HG02938 (cell line): ENCODE data around the gene WNT10A.
A peak's percentile ranks its signal among the peaks of the same experiment; 100 is the strongest.

ENCODE experiments used
- ATAC-seq: cut with Tn5 transposase; IDR thresholded peaks from one replicate; pipeline ENCODE4 v1.9.1; 2021; ENCODE audit warnings: mild to moderate bottlenecking, moderate library complexity; ENCODE audit not compliant: unreplicated experiment

Gene WNT10A

DNA sequence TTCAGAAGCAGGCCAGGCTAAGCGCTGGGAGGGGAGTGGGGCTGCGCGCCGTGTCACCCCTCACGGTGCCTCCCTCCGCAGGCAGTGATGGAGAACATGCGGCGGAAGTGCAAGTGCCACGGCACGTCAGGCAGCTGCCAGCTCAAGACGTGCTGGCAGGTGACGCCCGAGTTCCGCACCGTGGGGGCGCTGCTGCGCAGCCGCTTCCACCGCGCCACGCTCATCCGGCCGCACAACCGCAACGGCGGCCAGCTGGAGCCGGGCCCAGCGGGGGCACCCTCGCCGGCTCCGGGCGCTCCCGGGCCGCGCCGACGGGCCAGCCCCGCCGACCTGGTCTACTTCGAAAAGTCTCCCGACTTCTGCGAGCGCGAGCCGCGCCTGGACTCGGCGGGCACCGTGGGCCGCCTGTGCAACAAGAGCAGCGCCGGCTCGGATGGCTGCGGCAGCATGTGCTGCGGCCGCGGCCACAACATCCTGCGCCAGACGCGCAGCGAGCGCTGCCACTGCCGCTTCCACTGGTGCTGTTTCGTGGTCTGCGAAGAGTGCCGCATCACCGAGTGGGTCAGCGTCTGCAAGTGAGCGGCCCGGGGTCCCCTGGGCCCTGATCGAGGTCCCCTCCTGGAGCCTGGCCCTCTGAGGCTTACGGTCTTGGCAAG is 12.2 kb downstream of the WNT10A start:
- ATAC-seq, result peak; percentile 35

DNA sequence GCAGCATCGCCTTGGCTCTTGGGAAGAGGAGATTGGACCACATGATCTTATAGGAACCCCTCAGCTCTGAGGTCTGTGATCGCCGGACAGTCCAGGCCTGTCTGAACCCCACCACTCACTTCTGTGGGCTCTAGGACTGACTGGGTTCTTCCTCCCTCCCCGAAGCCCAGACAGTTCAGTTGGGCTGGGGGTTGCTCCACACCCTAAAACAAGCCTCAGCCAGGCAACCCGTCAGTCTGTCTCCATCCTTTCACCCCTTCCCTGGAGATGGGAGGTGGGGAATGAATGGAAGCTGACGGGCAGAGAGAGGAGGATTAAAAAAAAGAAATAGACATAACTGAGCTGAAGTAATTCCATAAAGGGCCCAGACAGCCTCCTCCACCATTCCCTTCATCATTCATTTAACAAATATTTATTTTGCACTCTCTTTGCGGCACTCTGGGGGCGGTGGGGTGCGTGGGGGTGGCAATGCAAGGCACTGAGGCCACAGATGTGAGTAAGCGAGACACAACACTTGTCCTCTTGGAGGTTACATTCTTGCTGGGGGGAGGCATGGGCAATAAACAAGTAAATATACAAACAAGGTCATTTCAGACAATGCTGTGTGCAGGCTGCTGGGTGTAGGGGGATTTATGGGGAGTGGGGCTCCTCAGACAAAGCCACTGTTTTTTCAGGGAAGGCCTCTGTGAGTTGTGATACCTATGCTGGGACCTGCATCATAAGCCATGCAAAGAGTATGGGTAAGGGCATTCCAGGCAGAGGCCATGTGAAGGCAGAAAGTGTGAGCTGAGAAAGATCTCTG is 12.9 kb downstream of the WNT10A start:
- ATAC-seq, result no peak

DNA sequence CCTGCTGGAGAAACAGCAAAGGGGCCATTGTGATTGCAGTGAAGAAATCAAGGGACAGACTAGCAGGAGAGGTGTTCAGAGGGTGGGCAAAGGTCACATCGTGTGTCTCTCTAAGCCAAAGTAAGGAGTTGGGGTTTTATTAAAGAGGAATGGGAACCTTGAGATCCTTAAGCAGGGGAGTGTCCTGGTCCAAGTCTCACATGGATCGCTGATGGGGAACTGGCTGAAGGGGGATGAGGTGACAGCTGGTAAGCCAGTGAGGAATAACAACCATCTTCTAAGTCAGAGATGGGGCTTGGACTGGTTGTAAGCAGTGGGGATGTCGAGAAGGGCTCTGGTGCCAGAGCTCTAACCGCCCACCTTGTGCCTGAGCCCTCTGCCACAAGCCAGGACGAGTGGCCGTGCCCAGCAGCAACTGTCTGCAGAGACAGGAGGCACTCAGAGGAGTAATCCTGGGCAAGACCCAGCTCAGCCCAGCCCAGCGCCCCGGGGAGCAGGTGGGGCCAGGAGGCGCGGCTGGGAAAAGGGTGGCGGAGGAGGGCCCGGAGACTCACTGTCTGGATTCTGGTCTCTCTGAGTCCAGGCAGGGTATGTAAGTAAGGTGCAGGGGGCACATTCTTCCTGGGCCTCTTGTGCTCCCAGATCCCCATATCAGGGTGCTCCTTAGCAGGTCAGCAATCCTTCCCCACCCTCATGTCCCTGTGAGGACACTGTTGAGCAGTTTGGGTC is 13.7 kb downstream of the WNT10A start:
- ATAC-seq, result no peak

DNA sequence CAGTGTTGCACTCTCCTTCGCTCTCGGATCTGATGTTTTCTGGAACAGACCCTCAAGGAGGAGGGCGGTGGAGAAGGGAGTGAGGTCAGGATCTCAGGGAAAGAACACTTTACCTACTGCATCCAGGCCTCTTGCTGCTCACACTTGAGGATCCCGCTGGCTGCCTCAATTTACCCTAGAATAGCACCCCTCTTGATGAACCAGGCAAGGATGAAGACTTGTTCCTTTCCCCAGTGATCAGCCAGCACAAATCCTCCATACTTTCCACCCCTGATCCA is 14.2 kb downstream of the WNT10A start:
- no peak for ATAC-seq

DNA sequence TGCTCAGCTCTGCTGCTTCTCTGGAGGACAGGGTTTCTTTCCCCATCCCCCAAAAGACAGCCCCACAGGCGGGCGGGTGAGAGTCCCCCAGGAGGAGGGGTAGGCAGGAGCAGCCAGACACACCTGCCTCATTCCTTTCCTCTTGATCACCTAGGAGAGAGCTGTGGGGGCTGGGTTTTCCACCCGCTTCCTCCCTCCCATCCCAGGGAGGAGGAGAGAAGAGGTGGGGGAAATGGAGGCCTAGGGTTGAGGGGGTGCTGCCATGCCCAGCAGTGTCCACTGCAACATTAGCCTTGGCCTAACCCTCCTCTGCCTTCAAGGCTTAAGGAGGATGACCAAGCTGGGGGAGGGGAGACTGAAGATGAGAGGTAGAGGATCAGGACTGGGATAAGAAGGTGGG is 14.7 kb downstream of the WNT10A start:
- no peak for ATAC-seq

DNA sequence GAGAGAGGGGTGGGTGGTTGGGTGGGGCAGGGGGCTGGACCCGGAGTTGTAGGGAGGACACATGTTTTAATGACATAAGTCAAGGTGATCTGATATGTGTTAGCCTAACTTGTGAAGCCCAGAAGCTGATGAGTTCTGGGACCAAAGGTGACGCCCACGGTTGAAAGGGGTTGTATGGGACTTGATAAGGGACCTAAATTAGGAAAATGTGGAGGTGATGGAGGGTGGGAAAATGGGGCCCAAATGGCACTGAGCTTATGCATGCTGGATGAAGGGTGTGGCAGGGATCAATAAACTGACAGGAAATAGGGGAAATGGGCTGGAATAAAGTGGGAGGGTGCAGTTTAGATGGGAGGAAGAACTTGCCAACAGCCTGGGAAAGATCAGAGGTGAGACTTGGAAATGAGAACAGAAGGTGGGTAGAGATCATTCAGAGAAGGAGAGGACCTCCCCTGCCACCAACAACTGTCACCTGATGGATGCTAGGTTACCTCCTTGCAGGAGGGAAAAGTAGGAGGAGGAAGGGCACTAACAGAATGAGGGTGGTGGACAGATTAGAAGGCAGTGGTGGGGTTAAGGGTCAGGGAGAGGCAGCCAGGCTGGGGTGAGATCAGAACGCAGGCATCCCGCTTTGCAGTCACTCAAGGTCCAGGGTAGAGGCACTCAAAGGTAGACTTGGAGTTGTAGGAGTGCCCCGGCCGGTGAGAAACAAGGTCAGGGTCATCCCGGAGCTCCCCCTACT is 15.3 kb downstream of the WNT10A start:
- ATAC-seq, result peak; percentile 17

DNA sequence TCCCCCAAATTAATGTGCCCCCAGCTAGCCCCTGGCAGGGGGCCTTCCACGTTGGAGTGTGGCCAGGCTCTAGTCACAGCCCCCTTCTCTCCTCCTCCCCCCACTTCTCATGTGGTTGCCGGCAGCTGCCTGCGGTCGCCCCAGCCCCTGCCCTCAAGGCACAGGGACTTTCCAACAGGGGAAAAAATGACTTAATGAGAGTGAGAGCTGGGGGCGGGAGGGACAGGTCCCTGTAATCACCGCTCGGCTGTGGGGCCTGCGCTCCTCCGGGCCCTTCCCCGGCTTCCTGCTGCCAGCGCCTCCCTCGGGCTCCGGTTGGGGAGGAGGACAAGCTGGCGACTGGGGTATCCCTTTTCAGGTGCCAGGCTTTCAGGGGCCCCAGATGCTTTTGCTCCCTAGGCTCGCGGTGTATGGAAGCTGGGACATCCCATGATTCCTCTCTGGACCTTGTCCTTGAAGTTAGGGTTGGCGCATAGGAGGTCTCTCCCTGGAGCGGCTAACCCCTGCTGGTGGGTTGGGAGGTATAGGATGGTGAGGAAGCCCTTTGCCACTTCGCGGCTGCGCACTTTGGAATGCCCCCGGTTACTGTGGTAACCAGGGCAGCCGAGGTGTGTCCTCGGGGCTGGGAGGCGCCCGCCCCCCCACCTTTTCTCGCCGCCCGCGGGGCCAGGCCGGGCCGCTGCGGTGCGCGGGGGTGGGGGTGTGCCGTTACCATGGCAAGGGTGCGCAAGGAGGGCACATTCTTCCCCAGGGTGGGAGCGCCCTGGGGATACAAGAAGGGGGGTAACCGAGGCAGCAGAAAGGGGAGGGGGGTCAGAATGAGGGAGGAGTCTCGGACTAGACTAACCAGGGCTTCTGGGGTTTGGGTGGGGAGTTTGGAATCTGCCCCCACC is 16.1 kb downstream of the WNT10A start:
- ATAC-seq, result peak; percentile 67

DNA sequence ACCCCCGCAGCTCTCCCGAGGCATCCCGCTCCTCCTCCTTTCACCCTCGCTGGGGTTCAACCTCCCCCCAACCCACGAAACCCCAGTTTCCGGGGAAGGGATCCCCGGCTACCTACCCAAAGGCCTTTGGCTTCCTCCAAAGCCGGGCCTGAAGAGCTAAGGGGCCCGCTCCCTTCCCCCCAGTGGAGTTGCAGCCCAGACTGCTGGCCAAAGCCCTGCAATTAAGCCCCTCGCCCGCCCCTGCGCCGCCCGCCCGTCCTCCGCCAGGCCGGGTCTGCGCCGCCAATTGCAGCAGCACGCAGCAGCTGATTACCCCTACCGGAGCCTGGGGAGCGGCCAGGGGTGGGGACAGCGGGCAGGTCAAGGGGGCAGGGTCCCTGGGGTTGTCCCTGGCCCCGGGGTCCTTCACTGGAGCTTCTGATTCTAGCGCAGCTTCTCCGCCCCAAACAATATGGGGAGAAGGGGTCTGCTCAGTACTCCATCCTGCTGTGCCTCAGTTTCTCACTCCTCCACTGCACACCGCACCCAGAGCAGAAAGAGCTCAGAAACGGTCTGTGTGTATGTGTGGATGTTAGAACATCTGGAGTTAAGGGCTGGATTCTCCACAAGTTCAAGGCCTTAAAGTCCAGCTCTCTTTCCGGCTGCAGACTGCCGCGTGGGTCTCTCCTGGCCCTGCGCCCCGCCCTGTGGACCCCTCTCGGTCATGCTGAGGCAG is 16.9 kb downstream of the WNT10A start:
- ATAC-seq, result no peak

DNA sequence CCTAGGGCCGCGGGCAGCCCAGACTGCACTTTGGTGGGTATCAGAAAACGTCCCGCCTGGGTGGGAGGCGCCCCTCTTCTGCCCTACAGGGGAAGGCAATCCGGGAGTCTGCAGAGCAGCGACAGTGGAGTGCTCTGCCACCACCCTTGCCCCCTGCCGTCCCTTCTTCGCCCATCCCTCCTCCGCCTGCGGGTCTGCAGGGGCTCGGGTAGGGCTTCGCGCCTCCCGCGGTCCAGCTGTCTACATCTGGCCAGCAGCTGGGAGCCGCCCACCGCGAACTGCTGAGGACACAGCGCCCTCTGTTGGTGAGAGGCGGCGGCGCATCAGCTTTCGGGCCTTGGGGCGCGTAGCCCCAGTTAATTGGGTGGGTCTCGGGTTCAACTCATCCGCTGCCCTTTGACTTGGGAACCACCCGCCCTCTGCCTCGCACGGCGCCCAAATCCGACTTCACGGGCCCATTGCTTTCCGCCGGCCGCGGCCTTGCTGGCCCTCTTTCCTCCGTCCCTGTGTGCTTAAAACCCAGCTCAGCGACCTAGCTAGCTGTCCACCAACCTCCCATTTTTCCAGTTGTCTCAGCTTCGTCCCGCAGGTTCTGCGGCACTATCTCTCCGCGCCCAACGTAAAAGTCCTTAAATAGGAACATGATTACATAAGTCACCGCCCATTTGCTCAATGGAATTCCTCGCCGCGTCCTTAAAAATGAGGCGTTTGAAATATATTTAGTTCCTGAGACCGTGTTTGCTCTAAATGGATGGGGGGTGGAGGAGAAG is 17.6 kb downstream of the WNT10A start:
- peak; percentile 35 for ATAC-seq

DNA sequence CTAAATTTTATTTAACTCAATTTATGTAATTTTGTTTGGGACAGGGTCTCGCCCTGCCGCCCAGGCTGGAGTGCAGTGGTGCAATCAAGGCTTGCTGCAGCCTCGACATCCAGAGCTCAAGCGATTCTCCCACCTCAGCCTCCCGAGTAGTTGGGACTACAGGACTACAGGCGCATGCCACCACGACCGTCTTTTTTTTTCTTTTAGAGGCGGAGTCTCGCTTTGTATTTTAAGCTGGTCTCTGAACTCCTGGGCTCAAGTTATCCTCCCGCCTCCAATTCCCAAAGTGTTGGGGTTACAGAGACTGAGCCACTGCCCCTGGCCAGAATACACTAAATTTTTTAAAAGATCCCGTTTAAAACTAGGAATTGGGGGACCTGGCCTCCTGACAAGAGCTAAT is 18.5 kb downstream of the WNT10A start:
- ATAC-seq, result no peak

DNA sequence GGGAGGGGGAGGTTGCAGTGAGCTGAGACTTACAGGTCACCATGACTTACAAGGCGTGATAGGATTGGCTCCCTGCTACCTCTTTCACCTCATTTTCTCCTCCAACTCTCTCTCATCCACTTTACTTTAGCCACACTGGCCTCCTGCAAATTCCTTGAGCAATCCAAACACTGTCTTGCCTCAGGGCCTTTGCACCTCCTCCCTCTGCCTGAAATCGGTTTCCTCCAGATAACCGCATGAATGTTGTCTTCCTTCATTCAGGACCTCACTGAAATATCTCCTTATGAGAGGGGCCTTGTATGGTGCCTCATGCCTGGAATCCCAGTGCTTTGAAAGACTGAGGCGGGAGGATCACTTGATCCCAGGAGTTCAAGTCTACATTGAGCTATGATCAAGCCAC is 21.8 kb downstream of the WNT10A start:
- no peak for ATAC-seq

DNA sequence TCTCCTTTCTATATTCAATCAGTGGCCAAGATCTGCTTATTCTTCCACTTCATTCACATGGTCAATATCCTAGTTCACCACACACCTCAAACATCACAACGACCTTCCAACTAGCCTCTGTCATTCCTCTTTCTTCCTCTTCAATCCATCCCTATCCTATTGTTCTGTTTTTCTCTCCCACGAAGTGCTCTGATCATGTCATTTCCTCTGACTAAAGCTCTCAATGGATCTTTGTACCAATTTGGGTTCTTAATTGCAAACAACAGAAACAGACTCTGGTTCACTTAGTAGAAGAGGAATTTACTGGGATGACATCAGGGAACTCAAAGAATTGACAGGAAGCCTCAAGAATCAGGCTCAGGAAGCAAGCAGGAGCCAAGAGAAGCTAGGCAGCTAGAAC is 23.5 kb downstream of the WNT10A start:
- ATAC-seq, result no peak

DNA sequence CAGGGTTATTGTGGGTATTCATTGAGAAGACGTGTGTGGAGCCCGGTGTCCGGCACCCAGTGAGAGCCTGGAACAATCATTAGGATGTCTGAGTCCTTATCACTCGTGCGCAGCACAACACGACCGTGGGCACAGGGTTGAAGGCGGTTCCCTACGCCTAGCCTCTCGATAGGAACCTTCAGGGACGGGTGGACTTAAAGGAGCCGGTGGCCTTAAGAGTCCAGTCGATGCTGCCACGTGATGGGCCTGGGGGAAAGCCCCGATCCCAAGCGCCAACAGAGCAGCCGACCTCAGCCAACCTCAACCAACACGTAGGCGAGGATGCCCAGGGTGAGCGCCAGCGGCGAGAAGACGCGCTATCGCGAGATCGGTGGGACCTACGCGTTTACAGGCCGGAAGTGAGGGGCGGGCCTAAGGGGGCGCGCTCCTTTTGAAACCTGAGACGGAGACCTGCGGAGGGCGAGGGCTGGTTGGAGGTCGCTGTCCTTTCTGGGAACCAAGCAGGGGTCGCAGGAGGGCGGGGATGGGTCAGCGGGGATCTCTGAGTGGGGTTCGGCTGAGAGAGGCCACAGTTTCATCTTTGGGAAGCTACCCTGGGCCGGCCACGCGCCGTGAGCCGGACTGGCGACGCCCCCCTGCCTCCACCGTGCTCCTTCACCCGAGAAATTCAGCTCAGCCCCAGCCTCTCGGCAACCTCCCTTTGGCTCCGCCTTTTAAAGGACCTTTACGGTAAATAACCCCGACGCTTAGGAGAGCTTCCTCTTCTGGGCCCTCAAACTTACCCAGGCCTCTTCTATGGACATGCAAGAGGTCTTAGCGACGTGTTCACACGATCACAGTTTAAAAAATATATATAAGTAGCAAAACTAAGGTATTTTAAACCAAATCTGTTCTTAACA is 28.3 kb downstream of the WNT10A start:
- peak; percentile 90 for ATAC-seq

DNA sequence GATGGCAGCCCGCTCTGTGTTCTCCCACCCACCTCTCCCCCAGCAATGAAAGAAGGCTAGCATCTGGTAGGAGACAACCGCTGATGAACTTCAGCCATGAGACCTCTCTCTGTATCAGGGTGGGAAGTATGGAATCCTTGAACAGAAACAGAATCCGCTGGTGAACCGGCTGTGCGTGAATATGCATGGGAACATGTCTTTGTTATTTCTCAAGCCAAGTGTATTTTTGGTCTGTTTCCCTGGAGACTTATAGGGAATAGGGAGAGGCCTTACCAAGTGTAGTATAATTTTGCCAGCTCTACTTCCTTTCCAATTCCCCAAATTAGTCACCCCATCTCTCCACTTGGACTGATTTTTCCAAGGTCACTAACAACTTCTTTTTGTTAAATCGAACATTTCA is 30.1 kb downstream of the WNT10A start:
- no peak for ATAC-seq

DNA sequence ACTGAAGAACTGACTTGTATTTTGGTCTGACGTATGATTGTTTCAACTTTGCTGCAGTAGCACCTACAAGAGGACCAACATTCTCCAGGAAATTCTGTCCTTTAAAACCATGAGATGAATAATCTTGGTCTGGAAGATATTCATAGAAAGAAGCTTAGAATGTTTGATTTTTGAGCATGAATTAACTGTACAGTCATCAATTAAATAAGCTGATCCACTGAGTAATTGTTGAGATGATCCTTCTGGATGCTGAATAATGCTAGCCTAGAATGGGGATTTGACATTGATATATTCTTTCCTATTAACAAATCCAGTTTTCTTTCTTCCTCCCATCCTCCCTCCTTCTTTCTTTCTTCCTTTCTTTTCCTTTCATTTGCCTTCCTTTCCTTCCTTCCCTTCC is 39.9 kb downstream of the WNT10A start:
- no peak for ATAC-seq

DNA sequence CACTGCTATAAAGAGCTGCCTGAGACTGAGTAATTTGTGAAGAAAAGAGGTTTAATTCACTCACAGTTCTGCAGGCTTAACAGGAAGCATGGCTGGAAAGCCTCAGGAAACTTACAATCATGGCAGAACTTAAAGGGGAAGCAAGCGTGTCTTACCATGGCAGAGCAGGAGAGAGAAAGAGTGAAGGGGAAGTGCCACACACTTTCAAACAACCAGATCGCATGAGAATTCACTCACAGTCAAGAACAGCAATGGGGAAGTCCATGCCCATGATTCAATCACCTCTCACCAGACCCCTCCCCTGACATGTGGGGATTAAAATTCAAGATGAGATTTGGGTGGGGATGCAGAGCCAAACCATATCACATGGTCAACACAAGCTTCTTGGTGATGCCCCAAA is 44.1 kb downstream of the WNT10A start:
- no peak for ATAC-seq

DNA sequence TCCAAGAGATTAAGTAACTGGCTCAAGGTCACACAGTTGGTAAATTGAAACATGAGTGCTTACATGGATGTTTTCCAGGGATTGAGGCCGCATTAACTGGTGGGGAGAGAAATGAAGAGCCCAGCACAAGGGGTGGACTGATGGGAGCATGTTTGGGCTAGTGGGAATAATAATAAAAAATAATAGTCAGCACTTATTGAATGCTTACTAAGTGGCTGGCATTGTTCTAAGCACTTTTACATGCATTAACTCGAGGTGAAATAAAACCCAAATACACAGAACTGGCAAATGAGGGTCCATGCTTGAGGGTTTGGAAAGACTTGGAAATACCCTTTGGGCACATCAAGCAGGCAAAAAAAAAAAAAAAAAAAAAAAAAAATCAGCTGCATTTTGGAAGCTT is 44.8 kb downstream of the WNT10A start:
- no peak for ATAC-seq

DNA sequence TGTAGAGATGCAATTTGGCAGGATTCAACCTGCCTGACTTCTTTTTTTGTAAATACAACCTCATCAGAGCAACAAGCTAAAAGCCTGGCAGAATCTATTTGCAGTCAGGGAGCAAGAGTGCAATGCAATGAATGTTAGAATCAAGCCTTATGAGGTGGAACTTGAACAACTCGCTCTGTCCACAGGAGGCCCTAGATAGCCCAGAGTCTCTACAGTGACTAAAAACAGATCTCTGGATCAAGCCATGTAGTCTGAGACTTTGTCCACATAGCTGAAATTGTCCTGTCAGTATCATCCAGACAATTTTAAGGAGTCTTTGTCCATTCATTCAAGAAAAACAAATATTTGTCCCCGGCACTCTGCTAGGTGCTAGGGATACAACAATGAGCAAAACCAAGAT is 46.8 kb downstream of the WNT10A start:
- no peak for ATAC-seq
